ENCODE results near the gene CARD11. TPM values are rescaled to one million over a fixed set of nuclear protein-coding genes. Genes with fewer than 3 reads are reported as not detected.

CARD11 gene
- total and polyA plus RNA-seq, 10 donors = 30.3 to 72.6 (median 48.8) TPM

- intact Hi-C loops (cut with DNase I; ENCODE audit: low total_unique reads) = no loop called here
- H3K27me3 ChIP-seq (replicated peaks in 1 of 7) = no peaks in the 10 kb centered on the region
Measured at GRCh38 chr7:3080106-3080505, 36.4 kb upstream of the CARD11 start.

GRCh38 chr7:3078514-3078913 lies 34.8 kb upstream of the CARD11 start:
- H3K4me3 ChIP-seq = no peak overlapping the region
- peaks cover 0 to 8% (median 0%) of the 10 kb centered on the region in 6 donors for H3K4me1 ChIP-seq
- TF ChIP-seq POLR2A (IDR thresholded peaks at IDR 0.05) = no peak
- no peak for TF ChIP-seq POLR2AphosphoS5 (IDR thresholded peaks at IDR 0.05)
- no peak for TF ChIP-seq CTCF (IDR thresholded peaks at IDR 0.05 in 8 of 11, conservative IDR thresholded peaks at IDR 0.05 in 3 of 11)
- WGBS, 5 donors = 73 to 92% (median 77%) methylated on average over 7 of the region's 7 CpGs
- H3K27me3 ChIP-seq (replicated peaks in 1 of 7) = no peaks in the 10 kb centered on the region
- intact Hi-C loops (cut with DNase I; ENCODE audit: low total_unique reads) = no loop called here
- peaks cover 0 to 24% (median 16%) of the 10 kb centered on the region in 8 donors for H3K9me3 ChIP-seq
- no peaks in the 10 kb centered on the region for H3K36me3 ChIP-seq
- no peak for DNase-seq
- no peak overlapping the region for H3K27ac ChIP-seq

More at GRCh38 chr7:3080106-3080505, 36.4 kb upstream of the CARD11 start:
- TF ChIP-seq POLR2AphosphoS5 (IDR thresholded peaks at IDR 0.05) (no peak), POLR2A (IDR thresholded peaks at IDR 0.05) (no peak), CTCF (IDR thresholded peaks at IDR 0.05 in 8 of 11, conservative IDR thresholded peaks at IDR 0.05 in 3 of 11) (no peak)
- no peak overlapping the region for H3K4me3 ChIP-seq
- no peak for DNase-seq
- peaks cover 0 to 23% (median 15%) of the 10 kb centered on the region in 8 donors for H3K9me3 ChIP-seq
- peaks cover 0 to 8% (median 0%) of the 10 kb centered on the region in 6 donors for H3K4me1 ChIP-seq
- H3K27ac ChIP-seq = no peak overlapping the region
- 50 to 75% (median 67%) methylated on average over 2 to 5 of the region's 5 CpGs for WGBS, 5 donors
- H3K36me3 ChIP-seq = no peaks in the 10 kb centered on the region

- H3K4me3 ChIP-seq = no peak overlapping the region
- no peaks in the 10 kb centered on the region for H3K27me3 ChIP-seq (replicated peaks in 1 of 7)
- peaks cover 0 to 24% (median 16%) of the 10 kb centered on the region in 8 donors for H3K9me3 ChIP-seq
- intact Hi-C loops (cut with DNase I; ENCODE audit: low total_unique reads) = no loop called here
- DNase-seq = no peak
- 85 to 96% (median 91%) methylated on average over 3 to 4 of the region's 4 CpGs for WGBS, 5 donors
- no peak for TF ChIP-seq POLR2AphosphoS5 (IDR thresholded peaks at IDR 0.05)
- no peak for TF ChIP-seq POLR2A (IDR thresholded peaks at IDR 0.05)
- TF ChIP-seq CTCF (IDR thresholded peaks at IDR 0.05 in 8 of 11, conservative IDR thresholded peaks at IDR 0.05 in 3 of 11) = no peak
- H3K4me1 ChIP-seq = no peaks in the 10 kb centered on the region
- no peak overlapping the region for H3K27ac ChIP-seq
- no peaks in the 10 kb centered on the region for H3K36me3 ChIP-seq
Measured at GRCh38 chr7:3076700-3077099, 33.0 kb upstream of the CARD11 start.

GRCh38 chr7:3076163-3076562 lies 32.5 kb upstream of the CARD11 start:
- DNase-seq = no peak
- Histone ChIP-seq H3K36me3 (no peaks in the 10 kb centered on the region), H3K27ac (no peak overlapping the region), H3K9me3 (peaks cover 0 to 25% (median 18%) of the 10 kb centered on the region in 8 donors), H3K4me1 (no peaks in the 10 kb centered on the region), H3K27me3 (replicated peaks in 1 of 7) (no peaks in the 10 kb centered on the region), H3K4me3 (no peak overlapping the region)
- intact Hi-C loops (cut with DNase I; ENCODE audit: low total_unique reads) = no loop called here
- WGBS, 5 donors = 74 to 89% (median 84%) methylated on average over 3 of the region's 3 CpGs
- no peak for TF ChIP-seq CTCF (IDR thresholded peaks at IDR 0.05 in 8 of 11, conservative IDR thresholded peaks at IDR 0.05 in 3 of 11)
- no peak for TF ChIP-seq POLR2A (IDR thresholded peaks at IDR 0.05)
- no peak for TF ChIP-seq POLR2AphosphoS5 (IDR thresholded peaks at IDR 0.05)

Data from spleen (tissue), 11 donors.